GM12874 (cell line): ENCODE results near the gene C9orf50.

ENCODE experiments used
- CTCF ChIP-seq: IDR thresholded peaks from 2 replicates; pipeline ENCODE4 v1.5.1; 2011; ENCODE audit warnings: low read depth, mild to moderate bottlenecking, control low read depth, low read length, moderate library complexity; ENCODE audit not compliant: insufficient read depth

The C9orf50 gene

GRCh38 chr9:129632460-129632859 lies 11.6 kb upstream of the C9orf50 start:
- no peak for TF ChIP-seq CTCF

- no peak for TF ChIP-seq CTCF
Observed at GRCh38 chr9:129631674-129632129, 10.8 kb upstream of the C9orf50 start.

GRCh38 chr9:129630967-129631673 lies 10.2 kb upstream of the C9orf50 start:
- TF ChIP-seq CTCF = no peak

GRCh38 chr9:129629251-129629820 lies 8.4 kb upstream of the C9orf50 start:
- TF ChIP-seq CTCF = no peak

- TF ChIP-seq CTCF = no peak
Observed at GRCh38 chr9:129628709-129629108, 7.8 kb upstream of the C9orf50 start.

GRCh38 chr9:129627556-129628440 lies 6.9 kb upstream of the C9orf50 start:
- TF ChIP-seq CTCF = no peak

GRCh38 chr9:129626625-129627284 lies 5.9 kb upstream of the C9orf50 start:
- TF ChIP-seq CTCF = no peak
